Brain microvascular endothelial cell (primary cell): ENCODE data around the gene DOCK2.

ENCODE experiments used
- DNase-seq: peaks from one replicate; pipeline ENCODE4 v3.0.0-alpha.2; 2020
- H3K27ac ChIP-seq: fragments of 250-450 bp; sonication (Bioruptor Pico); 2 replicates; pipeline ENCODE4 v1.5.1; 2020; ENCODE audit warnings: mild to moderate bottlenecking, moderate library complexity
- H3K27me3 ChIP-seq: fragments of 250-450 bp; sonication (Bioruptor Pico); replicated peaks from 2 replicates; pipeline ENCODE4 v1.5.1; 2020; ENCODE audit warnings: mild to moderate bottlenecking
- H3K36me3 ChIP-seq: fragments of 250-450 bp; sonication (Bioruptor Pico); replicated peaks from 2 replicates; pipeline ENCODE4 v1.5.1; 2020; ENCODE audit warnings: mild to moderate bottlenecking
- H3K4me3 ChIP-seq: 2 replicates; pipeline ENCODE4 v1.5.1; 2011; ENCODE audit warnings: low read depth, mild to moderate bottlenecking, control low read depth, low read length, moderate library complexity
- CTCF ChIP-seq: IDR thresholded peaks from 2 replicates; pipeline ENCODE4 v1.5.1; 2011; ENCODE audit warnings: low read depth, mild to moderate bottlenecking, moderate library complexity, low read length, control low read depth, inconsistent platforms; ENCODE audit errors: missing control alignments
- in situ Hi-C: cut with HindIII; loops from 2 replicates; pipeline ENCODE4 v1.10.0; 2017; ENCODE audit warnings: low sequenced_read_pairs, low pct_ligation_motif_present

DOCK2 gene

GRCh38 chr5:169702693-169703481 lies 65.8 kb downstream of the DOCK2 start:
- Histone ChIP-seq H3K36me3 (no peaks in the 10 kb centered on the region), H3K4me3 (no peak overlapping the region), H3K27ac (no peak overlapping the region), H3K27me3 (no peaks in the 10 kb centered on the region)
- in situ Hi-C loops = no loop called here
- no peak for DNase-seq
- no peak for TF ChIP-seq CTCF

- DNase-seq = no peak
- Histone ChIP-seq H3K27ac (no peak overlapping the region), H3K27me3 (no peaks in the 10 kb centered on the region), H3K36me3 (no peaks in the 10 kb centered on the region), H3K4me3 (no peak overlapping the region)
- TF ChIP-seq CTCF = no peak
- in situ Hi-C loops = no loop called here
These were observed 66.7 kb downstream of the DOCK2 start for GRCh38 chr5:169703813-169704212.

GRCh38 chr5:169705322-169705721 lies 68.2 kb downstream of the DOCK2 start:
- in situ Hi-C loops = no loop called here
- DNase-seq = no peak
- H3K36me3 ChIP-seq = no peaks in the 10 kb centered on the region
- no peak overlapping the region for H3K4me3 ChIP-seq
- TF ChIP-seq CTCF = no peak
- H3K27me3 ChIP-seq = no peaks in the 10 kb centered on the region
- H3K27ac ChIP-seq = no peak overlapping the region

- no peaks in the 10 kb centered on the region for H3K36me3 ChIP-seq
These were observed 69.0 kb downstream of the DOCK2 start for GRCh38 chr5:169706071-169706470.

GRCh38 chr5:169706758-169707450 lies 69.8 kb downstream of the DOCK2 start:
- no peak overlapping the region for H3K4me3 ChIP-seq
- in situ Hi-C loops = no loop called here
- H3K27me3 ChIP-seq = no peaks in the 10 kb centered on the region
- no peak for TF ChIP-seq CTCF
- no peaks in the 10 kb centered on the region for H3K36me3 ChIP-seq
- H3K27ac ChIP-seq = no peak overlapping the region
- peak; percentile 50 for DNase-seq

More at GRCh38 chr5:169706071-169706470, 69.0 kb downstream of the DOCK2 start:
- in situ Hi-C loops = no loop called here
- H3K27me3 ChIP-seq = no peaks in the 10 kb centered on the region
- no peak for TF ChIP-seq CTCF
- H3K4me3 ChIP-seq = no peak overlapping the region
- no peak for DNase-seq
- H3K27ac ChIP-seq = no peak overlapping the region

GRCh38 chr5:169707686-169708085 lies 70.6 kb downstream of the DOCK2 start:
- H3K27ac ChIP-seq = no peak overlapping the region
- no peaks in the 10 kb centered on the region for H3K27me3 ChIP-seq
- H3K4me3 ChIP-seq = no peak overlapping the region
- no peak for TF ChIP-seq CTCF
- in situ Hi-C loops = no loop called here
- no peaks in the 10 kb centered on the region for H3K36me3 ChIP-seq
- no peak for DNase-seq
